Stimulated activated naive CD8-positive, alpha-beta T cell treated with anti-CD3 and anti-CD28 coated beads, Interleukin-15, Interleukin-2, amounts not matched to agents 100 ng/mL and 50 ng/mL, for 24 hours (primary cell): ENCODE data around the gene EXOC1.
"Not testable (repeated sequence)": the region's sequence is repeated elsewhere in the genome, so short reads cannot be mapped to it uniquely, and the experiment has no call there.

Experiments
- H3K27ac Mint-ChIP-seq: one replicate; pipeline ENCODE4 v1.8.0; 2021; ENCODE audit warnings: mild to moderate bottlenecking, mixed read lengths
- H3K27me3 Mint-ChIP-seq: one replicate; pipeline ENCODE4 v1.8.0; 2021; ENCODE audit warnings: mixed read lengths
- H3K36me3 Mint-ChIP-seq: one replicate; pipeline ENCODE4 v1.8.0; 2021; ENCODE audit warnings: low read depth, mixed read lengths
- H3K4me1 Mint-ChIP-seq: one replicate; pipeline ENCODE4 v1.8.0; 2021; ENCODE audit warnings: low read depth, mixed read lengths
- H3K4me3 Mint-ChIP-seq: one replicate; pipeline ENCODE4 v1.8.0; 2021; ENCODE audit warnings: mild to moderate bottlenecking, mixed read lengths
- H3K9me3 Mint-ChIP-seq: one replicate; pipeline ENCODE4 v1.8.0; 2021; ENCODE audit warnings: mixed read lengths

EXOC1 gene

DNA sequence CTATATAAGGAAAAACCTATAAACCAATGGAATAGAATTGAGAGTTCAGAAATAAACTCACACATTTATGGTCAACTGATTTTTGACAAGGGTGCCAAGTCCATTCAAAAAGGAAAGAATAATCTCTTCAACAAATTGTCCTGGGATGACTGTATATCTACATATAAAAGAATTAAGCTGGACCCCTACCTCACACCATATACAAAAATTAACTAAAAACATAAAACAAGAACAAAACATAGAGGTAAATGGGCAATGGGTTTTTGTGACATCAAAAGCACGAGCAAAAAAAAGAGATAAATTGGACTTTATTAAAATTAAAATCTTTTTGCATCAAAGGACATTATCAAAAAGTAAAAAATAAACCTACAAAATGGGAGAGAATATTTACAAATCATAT lies 15.5 kb upstream of the EXOC1 start:
- H3K27me3 Mint-ChIP-seq = peaks cover 39% of the 10 kb centered on the region
- no peaks in the 10 kb centered on the region for H3K36me3 Mint-ChIP-seq
- H3K4me1 Mint-ChIP-seq = no peaks in the 10 kb centered on the region
- no peak overlapping the region for H3K4me3 Mint-ChIP-seq
- H3K27ac Mint-ChIP-seq = no peak overlapping the region
- peaks cover 3% of the 10 kb centered on the region for H3K9me3 Mint-ChIP-seq

GRCh38 chr4:55838356-55838755 lies 15.1 kb upstream of the EXOC1 start:
- Mint-ChIP-seq H3K4me3 (no peak overlapping the region), H3K36me3 (no peaks in the 10 kb centered on the region), H3K27me3 (peaks cover 39% of the 10 kb centered on the region), H3K27ac (no peak overlapping the region), H3K4me1 (no peaks in the 10 kb centered on the region), H3K9me3 (peaks cover 3% of the 10 kb centered on the region)

GRCh38 chr4:55838952-55839351 lies 14.5 kb upstream of the EXOC1 start:
- Mint-ChIP-seq H3K9me3 (peaks cover 3% of the 10 kb centered on the region), H3K27me3 (peaks cover 36% of the 10 kb centered on the region)

DNA sequence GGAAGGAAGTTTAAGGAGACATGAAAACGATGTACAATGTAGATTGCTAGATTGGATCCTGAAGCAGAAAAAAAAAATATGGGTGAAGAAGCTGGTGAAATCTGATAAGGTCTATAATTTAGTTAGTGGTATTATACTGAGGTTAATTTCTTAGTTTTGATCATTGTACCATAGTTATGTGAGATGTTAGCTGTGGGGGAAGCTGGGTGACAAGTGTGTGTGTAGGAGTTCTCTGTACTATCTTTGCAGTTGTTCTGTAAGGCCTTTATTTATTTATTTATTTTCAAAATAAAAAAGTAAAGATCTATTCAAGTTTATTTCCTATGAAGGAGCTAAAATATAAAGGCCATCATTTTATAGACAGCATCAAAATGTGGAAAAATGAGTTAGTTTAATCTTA lies 12.5 kb upstream of the EXOC1 start:
- no peak overlapping the region for H3K27ac Mint-ChIP-seq
- H3K27me3 Mint-ChIP-seq = peaks cover 22% of the 10 kb centered on the region
- no peaks in the 10 kb centered on the region for H3K36me3 Mint-ChIP-seq
- H3K9me3 Mint-ChIP-seq = peaks cover 3% of the 10 kb centered on the region
- H3K4me3 Mint-ChIP-seq = no peak overlapping the region
- H3K4me1 Mint-ChIP-seq = no peaks in the 10 kb centered on the region

More at GRCh38 chr4:55838952-55839351, 14.5 kb upstream of the EXOC1 start:
- no peaks in the 10 kb centered on the region for H3K36me3 Mint-ChIP-seq
- H3K4me1 Mint-ChIP-seq = no peaks in the 10 kb centered on the region
- no peak overlapping the region for H3K27ac Mint-ChIP-seq
- no peak overlapping the region for H3K4me3 Mint-ChIP-seq

DNA sequence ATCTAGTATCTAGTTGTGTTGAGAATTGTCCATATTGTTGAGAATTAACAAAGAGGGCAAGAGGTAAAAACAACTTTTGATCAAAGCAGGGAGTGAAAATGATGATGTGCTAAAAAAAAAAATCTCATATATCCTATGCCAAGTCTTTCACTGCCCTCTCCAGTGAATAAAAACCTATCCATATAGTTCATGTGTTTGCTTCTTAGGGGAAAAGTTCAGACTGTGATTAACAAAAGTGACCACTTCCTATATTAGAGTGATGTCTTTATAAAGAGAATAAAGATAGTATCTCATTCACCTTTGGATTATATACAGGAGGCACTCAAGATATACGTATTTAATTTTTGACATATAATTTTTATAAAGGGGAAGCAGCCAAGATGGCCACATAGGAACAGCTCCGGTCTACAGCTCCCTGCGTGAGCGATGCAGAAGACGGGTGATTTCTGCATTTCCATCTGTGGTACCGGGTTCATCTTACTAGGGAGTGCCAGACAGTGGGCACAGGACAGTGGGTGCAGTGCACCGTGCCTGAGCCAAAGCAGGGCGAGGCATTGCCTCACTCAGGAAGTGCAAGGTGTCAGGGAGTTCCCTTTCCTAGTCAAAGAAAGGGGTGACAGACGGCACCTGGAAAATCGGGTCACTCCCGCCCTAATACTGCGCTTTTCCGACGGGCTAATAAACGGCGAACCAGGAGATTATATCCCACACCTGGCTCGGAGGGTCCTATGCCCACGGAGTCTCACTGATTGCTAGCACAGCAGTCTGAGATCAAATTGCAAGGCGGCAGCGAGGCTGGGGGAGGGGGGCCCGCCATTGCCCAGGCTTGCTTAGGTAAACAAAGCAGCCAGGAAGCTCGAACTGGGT lies 11.8 kb upstream of the EXOC1 start:
- H3K4me3 Mint-ChIP-seq, H3K9me3 Mint-ChIP-seq, H3K36me3 Mint-ChIP-seq, H3K4me1 Mint-ChIP-seq, H3K27ac Mint-ChIP-seq: not testable (repeated sequence)
- peaks cover 18% of the 10 kb centered on the region for H3K27me3 Mint-ChIP-seq

GRCh38 chr4:55842312-55842711 lies 11.1 kb upstream of the EXOC1 start:
- H3K27ac Mint-ChIP-seq, H3K36me3 Mint-ChIP-seq, H3K9me3 Mint-ChIP-seq, H3K4me1 Mint-ChIP-seq, H3K4me3 Mint-ChIP-seq: not testable (repeated sequence)
- H3K27me3 Mint-ChIP-seq = peaks cover 12% of the 10 kb centered on the region

DNA sequence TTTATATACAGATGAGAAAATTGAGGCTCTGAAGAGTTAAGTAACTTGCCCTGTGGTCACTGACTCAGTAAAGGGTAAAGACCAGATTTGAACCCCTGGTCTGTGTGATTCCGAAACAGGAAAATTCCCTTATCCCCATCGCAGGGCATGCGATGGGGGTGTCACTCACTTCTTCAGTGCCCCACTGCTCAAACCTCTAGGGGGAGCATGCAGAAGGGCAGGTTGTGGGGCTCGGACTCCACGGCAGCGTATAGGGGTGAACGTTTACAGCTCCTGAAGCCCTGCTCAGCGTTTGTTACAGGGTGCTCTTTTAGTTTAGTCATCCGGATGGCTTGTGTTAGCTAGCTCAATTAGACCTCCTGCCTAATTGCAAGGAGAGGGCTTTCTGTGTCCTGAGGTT lies 3.7 kb upstream of the EXOC1 start:
- H3K4me3 Mint-ChIP-seq = no peak overlapping the region
- no peaks in the 10 kb centered on the region for H3K36me3 Mint-ChIP-seq
- H3K27ac Mint-ChIP-seq = no peak overlapping the region
- peaks cover 30% of the 10 kb centered on the region for H3K4me1 Mint-ChIP-seq
- H3K27me3 Mint-ChIP-seq = no peaks in the 10 kb centered on the region
- H3K9me3 Mint-ChIP-seq = no peaks in the 10 kb centered on the region

DNA sequence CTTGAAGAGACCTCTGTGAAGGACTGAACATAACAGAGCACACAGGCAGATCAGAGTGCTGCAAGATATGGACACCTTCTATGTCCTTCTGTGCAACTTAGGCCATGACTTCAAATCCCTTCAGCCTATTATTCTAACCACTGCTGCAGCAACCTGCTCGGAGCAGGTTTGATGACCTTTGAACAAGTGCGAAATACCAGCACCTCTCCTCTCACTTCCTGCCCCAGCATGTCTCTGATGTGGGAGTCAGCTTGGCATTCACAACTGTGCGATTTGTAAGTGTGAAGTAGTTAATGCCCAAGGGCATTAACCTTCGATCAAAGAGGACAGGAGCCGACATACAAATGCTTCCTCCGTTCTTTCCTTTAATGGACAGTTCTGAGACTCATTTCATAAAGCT lies 1.6 kb upstream of the EXOC1 start:
- H3K4me3 Mint-ChIP-seq = peak overlapping the region; percentile 28
- H3K4me1 Mint-ChIP-seq = peaks cover 30% of the 10 kb centered on the region
- H3K36me3 Mint-ChIP-seq = no peaks in the 10 kb centered on the region
- H3K27ac Mint-ChIP-seq = peak overlapping the region; percentile 24
- H3K9me3 Mint-ChIP-seq = no peaks in the 10 kb centered on the region
- H3K27me3 Mint-ChIP-seq = no peaks in the 10 kb centered on the region

- Mint-ChIP-seq H3K36me3 (peaks cover 18% of the 10 kb centered on the region), H3K9me3 (no peaks in the 10 kb centered on the region), H3K27ac (peak overlapping the region; percentile 80), H3K4me3 (no peak overlapping the region), H3K27me3 (no peaks in the 10 kb centered on the region), H3K4me1 (peaks cover 46% of the 10 kb centered on the region)
Observed at GRCh38 chr4:55854129-55854528, 681 bp downstream of the EXOC1 start.

- no peak overlapping the region for H3K27ac Mint-ChIP-seq
- H3K27me3 Mint-ChIP-seq = no peaks in the 10 kb centered on the region
- H3K9me3 Mint-ChIP-seq = no peaks in the 10 kb centered on the region
Observed at GRCh38 chr4:55857586-55857985, 4.1 kb downstream of the EXOC1 start.

DNA sequence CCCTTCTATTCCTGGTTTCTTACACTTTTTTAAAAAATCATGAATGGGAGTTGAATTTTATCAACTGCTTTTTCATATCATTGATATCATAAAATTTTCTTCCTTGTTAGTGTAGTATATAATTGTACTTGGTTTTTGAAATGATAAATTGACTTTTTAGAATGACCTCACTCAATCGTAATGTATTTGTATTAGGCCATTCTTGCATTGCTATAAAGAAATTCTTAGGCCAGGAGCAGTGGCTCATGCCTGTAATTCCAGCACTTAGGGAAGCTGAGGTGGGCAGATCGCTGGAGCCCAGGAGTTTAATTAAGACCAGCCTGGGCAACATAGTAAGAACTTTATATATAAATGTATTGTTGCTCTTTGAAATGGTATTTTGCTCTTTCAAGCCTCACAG lies 6.3 kb downstream of the EXOC1 start:
- Mint-ChIP-seq H3K27me3 (no peaks in the 10 kb centered on the region), H3K4me3 (no peak overlapping the region), H3K36me3 (peaks cover 36% of the 10 kb centered on the region), H3K9me3 (no peaks in the 10 kb centered on the region), H3K27ac (no peak overlapping the region), H3K4me1 (peaks cover 17% of the 10 kb centered on the region)

More at GRCh38 chr4:55857586-55857985, 4.1 kb downstream of the EXOC1 start:
- Mint-ChIP-seq H3K4me1 (peaks cover 27% of the 10 kb centered on the region), H3K4me3 (no peak overlapping the region), H3K36me3 (peaks cover 34% of the 10 kb centered on the region)

DNA sequence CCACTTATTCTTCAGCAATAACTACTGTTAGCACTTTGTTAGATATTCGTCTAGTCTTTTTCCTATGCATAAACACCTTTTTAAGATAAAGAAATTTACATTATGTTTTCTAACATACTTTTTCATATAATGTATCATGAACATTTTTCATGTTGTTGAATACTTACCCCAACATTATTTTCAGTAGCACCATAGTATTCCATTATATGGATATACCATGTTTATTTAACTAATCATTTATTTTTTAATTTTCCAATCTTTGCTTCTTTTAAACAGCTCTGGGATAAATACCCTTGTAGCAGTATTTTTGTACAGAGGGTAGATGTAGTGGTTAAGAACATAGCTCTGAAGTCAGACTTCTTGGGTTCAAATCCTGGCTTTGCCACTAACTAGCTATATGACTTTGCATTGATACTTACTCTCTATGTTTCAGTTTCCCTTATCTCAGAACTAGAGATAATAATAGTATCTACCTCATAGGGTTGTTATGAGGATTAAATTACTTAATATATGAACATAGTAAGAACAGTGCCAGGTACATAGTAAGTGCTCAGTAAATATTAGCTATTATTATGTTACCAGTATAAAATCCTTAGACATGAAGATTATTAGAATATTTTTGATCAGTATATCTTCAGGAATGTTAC lies 11.3 kb downstream of the EXOC1 start:
- no peak overlapping the region for H3K27ac Mint-ChIP-seq
- no peaks in the 10 kb centered on the region for H3K27me3 Mint-ChIP-seq
- peaks cover 44% of the 10 kb centered on the region for H3K36me3 Mint-ChIP-seq
- peaks cover 25% of the 10 kb centered on the region for H3K4me1 Mint-ChIP-seq
- H3K4me3 Mint-ChIP-seq = no peak overlapping the region
- H3K9me3 Mint-ChIP-seq = no peaks in the 10 kb centered on the region

GRCh38 chr4:55865228-55865806 lies 11.9 kb downstream of the EXOC1 start:
- Mint-ChIP-seq H3K27ac (peak overlapping the region; percentile 76), H3K36me3 (peaks cover 44% of the 10 kb centered on the region), H3K4me1 (peaks cover 25% of the 10 kb centered on the region), H3K4me3 (no peak overlapping the region), H3K27me3 (no peaks in the 10 kb centered on the region), H3K9me3 (no peaks in the 10 kb centered on the region)

GRCh38 chr4:55866290-55866907 lies 13.0 kb downstream of the EXOC1 start:
- H3K4me3 Mint-ChIP-seq = peak overlapping the region; percentile 11
- peaks cover 25% of the 10 kb centered on the region for H3K4me1 Mint-ChIP-seq
- H3K27ac Mint-ChIP-seq = peak overlapping the region; percentile 76
- H3K27me3 Mint-ChIP-seq = no peaks in the 10 kb centered on the region
- H3K9me3 Mint-ChIP-seq = no peaks in the 10 kb centered on the region
- H3K36me3 Mint-ChIP-seq = peaks cover 49% of the 10 kb centered on the region
